Measurements from ENCODE around the gene RXRA. TPM values are rescaled to one million over a fixed set of nuclear protein-coding genes. Genes with fewer than 3 reads are reported as not detected.
A peak's percentile ranks its signal among the peaks of the same experiment; 100 is the strongest.

The RXRA gene
- total RNA-seq, 3 donors from 2014 or later, result 31.0 to 63.0 (median 31.5) TPM

- no peaks in the 10 kb centered on the region for H3K9me3 ChIP-seq
- no peaks in the 10 kb centered on the region for H3K36me3 ChIP-seq
- intact Hi-C loops (cut with DNase I; ENCODE audit: low total_unique reads), result no loop called here
- peaks cover 33 to 46% of the 10 kb centered on the region in 2 donors for H3K4me1 ChIP-seq
- no peaks in the 10 kb centered on the region for H3K27me3 ChIP-seq
- TF ChIP-seq POLR2A (IDR thresholded peaks at IDR 0.05) (no peak), CTCF (IDR thresholded peaks at IDR 0.05) (no peak), POLR2AphosphoS5 (IDR thresholded peaks at IDR 0.05) (no peak)
- no peak for DNase-seq (ENCODE audit: low spot score in 2 of 2)
- H3K27ac ChIP-seq, result peak overlapping the region in 1 of 2 donors; percentile 78
- no peak overlapping the region for H3K4me3 ChIP-seq
These were observed 82.9 kb downstream of the RXRA start for GRCh38 chr9:134408939-134409737.

GRCh38 chr9:134410071-134410834, 84.0 kb downstream of the RXRA start:
- DNase-seq (ENCODE audit: low spot score in 2 of 2), result no peak
- intact Hi-C loops (cut with DNase I; ENCODE audit: low total_unique reads), result no loop called here
- Histone ChIP-seq H3K9me3 (no peaks in the 10 kb centered on the region), H3K27ac (peak overlapping the region in 1 of 2 donors; percentile 78), H3K27me3 (no peaks in the 10 kb centered on the region), H3K4me3 (no peak overlapping the region), H3K4me1 (peaks cover 31 to 42% of the 10 kb centered on the region in 2 donors), H3K36me3 (no peaks in the 10 kb centered on the region)
- TF ChIP-seq POLR2A (IDR thresholded peaks at IDR 0.05), result no peak
- peak in 1 of 3 donors; percentile 35 for TF ChIP-seq POLR2AphosphoS5 (IDR thresholded peaks at IDR 0.05)

GRCh38 chr9:134410835-134411217, 84.6 kb downstream of the RXRA start:
- intact Hi-C loops (cut with DNase I; ENCODE audit: low total_unique reads), result no loop called here
- DNase-seq (ENCODE audit: low spot score in 2 of 2), result no peak
- Histone ChIP-seq H3K27ac (peak overlapping the region in 1 of 2 donors; percentile 38), H3K36me3 (no peaks in the 10 kb centered on the region), H3K4me1 (peaks cover 25 to 42% of the 10 kb centered on the region in 2 donors), H3K9me3 (no peaks in the 10 kb centered on the region), H3K4me3 (no peak overlapping the region), H3K27me3 (no peaks in the 10 kb centered on the region)
- TF ChIP-seq CTCF (IDR thresholded peaks at IDR 0.05) (no peak), POLR2A (IDR thresholded peaks at IDR 0.05) (no peak), POLR2AphosphoS5 (IDR thresholded peaks at IDR 0.05) (no peak)

- Histone ChIP-seq H3K4me1 (peaks cover 21 to 36% of the 10 kb centered on the region in 2 donors), H3K27me3 (no peaks in the 10 kb centered on the region), H3K4me3 (peak overlapping the region in 1 of 3 donors; percentile 19), H3K27ac (peak overlapping the region in 1 of 2 donors; percentile 38), H3K36me3 (no peaks in the 10 kb centered on the region), H3K9me3 (no peaks in the 10 kb centered on the region)
- TF ChIP-seq POLR2AphosphoS5 (IDR thresholded peaks at IDR 0.05) (no peak), POLR2A (IDR thresholded peaks at IDR 0.05) (no peak), CTCF (IDR thresholded peaks at IDR 0.05) (no peak)
- DNase-seq (ENCODE audit: low spot score in 2 of 2), result no peak
- intact Hi-C loops (cut with DNase I; ENCODE audit: low total_unique reads), result no loop called here
These were observed 85.4 kb downstream of the RXRA start for GRCh38 chr9:134411440-134412297.

GRCh38 chr9:134412298-134412711, 86.0 kb downstream of the RXRA start:
- Histone ChIP-seq H3K9me3 (no peaks in the 10 kb centered on the region), H3K4me3 (no peak overlapping the region), H3K27ac (peak overlapping the region in 1 of 2 donors; percentile 38), H3K27me3 (no peaks in the 10 kb centered on the region), H3K4me1 (peaks cover 17 to 31% of the 10 kb centered on the region in 2 donors), H3K36me3 (no peaks in the 10 kb centered on the region)
- intact Hi-C loops (cut with DNase I; ENCODE audit: low total_unique reads), result no loop called here
- DNase-seq (ENCODE audit: low spot score in 2 of 2), result peak in 1 of 2 donors; percentile 36
- no peak for TF ChIP-seq POLR2A (IDR thresholded peaks at IDR 0.05)
- peak in 1 of 3 donors; percentile 36 for TF ChIP-seq POLR2AphosphoS5 (IDR thresholded peaks at IDR 0.05)
